ENCODE data around the gene HLA-DQA1. TPM values are rescaled to one million over a fixed set of nuclear protein-coding genes. Genes with fewer than 3 reads are reported as not detected.

HLA-DQA1 gene
- total and polyA plus RNA-seq, 3 experiments from 2014 or later = 3.2 to 22.2 (median 20.3) TPM

DNA sequence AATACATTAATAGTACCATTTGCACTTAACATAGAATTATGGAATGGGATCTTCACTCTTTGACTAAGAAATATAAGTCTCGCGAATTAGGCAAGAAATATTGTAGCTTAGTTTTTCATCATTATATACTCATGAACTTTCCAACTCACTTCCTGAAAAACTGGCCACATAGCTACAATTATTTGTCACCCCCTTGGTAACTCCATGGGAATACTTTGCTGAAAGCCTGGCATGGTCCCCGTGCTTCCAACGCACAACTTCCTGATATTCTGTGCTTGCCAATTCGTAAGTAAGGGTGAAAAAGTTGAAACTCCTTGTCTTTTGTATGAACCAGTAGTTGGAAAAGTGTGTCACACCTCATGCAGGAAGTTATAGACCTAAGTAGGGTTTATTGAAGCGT, 23.7 kb upstream of the HLA-DQA1 start:
- CTCF ChIA-PET = no interaction called here
- no peak for DNase-seq
- Histone ChIP-seq H3K4me3 (ENCODE audit: low read length) (no peak overlapping the region), H3K27ac (ENCODE audit: low read depth, low read length) (no peak overlapping the region), H3K9me3 (ENCODE audit: low read length) (no peaks in the 10 kb centered on the region), H3K27me3 (ENCODE audit: insufficient read depth, low read length, poor library complexity, severe bottlenecking) (no peaks in the 10 kb centered on the region), H3K4me1 (ENCODE audit: insufficient read depth, low read length) (peaks cover 8% of the 10 kb centered on the region), H3K36me3 (ENCODE audit: insufficient read depth, low read length) (no peaks in the 10 kb centered on the region)
- Mint-ChIP-seq H3K36me3 (peaks cover 0 to 14% (median 0%) of the 10 kb centered on the region in 3 donors), H3K27me3 (no peaks in the 10 kb centered on the region), H3K4me3 (no peak overlapping the region), H3K27ac (peak overlapping the region in 1 of 8 donors; percentile 22), H3K9me3 (peaks cover 0 to 10% (median 7%) of the 10 kb centered on the region in 5 donors), H3K4me1 (peaks cover 5 to 13% (median 7%) of the 10 kb centered on the region in 3 donors)
- POLR2A ChIA-PET = no interaction called here

DNA sequence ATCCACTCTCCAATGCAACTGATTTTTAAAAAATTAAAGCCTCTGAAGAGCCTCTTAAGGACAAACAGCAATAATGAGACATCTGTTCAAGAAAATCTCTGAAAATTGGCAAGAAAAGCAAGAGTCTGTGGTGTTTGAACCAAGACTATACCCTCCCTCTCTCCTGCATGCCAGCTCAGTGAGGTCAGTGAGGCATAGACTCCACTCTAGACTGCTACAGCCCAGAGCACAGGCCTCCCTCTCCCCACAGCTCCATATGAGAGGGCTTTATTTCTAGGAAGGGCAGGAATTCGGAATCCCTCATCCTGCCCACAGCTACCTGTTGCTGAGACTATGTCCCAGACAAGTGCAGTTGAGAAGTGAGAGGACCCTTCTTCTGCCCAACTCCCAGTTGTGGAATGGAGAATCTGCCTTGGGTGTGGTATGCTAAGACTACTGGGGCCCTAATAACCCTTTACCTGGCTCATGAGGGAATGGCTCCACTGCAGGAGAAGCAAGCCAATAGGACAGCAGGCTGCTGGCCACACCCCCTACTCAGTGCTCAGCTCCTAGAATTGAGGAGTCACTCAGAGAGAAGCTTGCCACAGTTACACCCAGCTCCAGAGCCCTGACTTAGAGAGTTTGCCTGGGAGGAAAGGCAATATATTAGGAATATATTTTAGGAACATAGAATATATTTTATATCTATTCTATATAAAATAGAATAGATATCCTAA, 22.7 kb upstream of the HLA-DQA1 start:
- POLR2A ChIA-PET = no interaction called here
- Mint-ChIP-seq H3K27me3 (no peaks in the 10 kb centered on the region), H3K36me3 (peaks cover 0 to 18% (median 0%) of the 10 kb centered on the region in 3 donors), H3K27ac (no peak overlapping the region), H3K4me3 (no peak overlapping the region), H3K9me3 (peaks cover 0 to 13% (median 7%) of the 10 kb centered on the region in 5 donors), H3K4me1 (peaks cover 5 to 13% (median 7%) of the 10 kb centered on the region in 3 donors)
- CTCF ChIA-PET = no interaction called here
- Histone ChIP-seq H3K36me3 (ENCODE audit: insufficient read depth, low read length) (no peaks in the 10 kb centered on the region), H3K27me3 (ENCODE audit: insufficient read depth, low read length, poor library complexity, severe bottlenecking) (no peaks in the 10 kb centered on the region), H3K9me3 (ENCODE audit: low read length) (no peaks in the 10 kb centered on the region), H3K27ac (ENCODE audit: low read depth, low read length) (no peak overlapping the region), H3K4me3 (ENCODE audit: low read length) (no peak overlapping the region), H3K4me1 (ENCODE audit: insufficient read depth, low read length) (peaks cover 8% of the 10 kb centered on the region)
- DNase-seq = no peak

DNA sequence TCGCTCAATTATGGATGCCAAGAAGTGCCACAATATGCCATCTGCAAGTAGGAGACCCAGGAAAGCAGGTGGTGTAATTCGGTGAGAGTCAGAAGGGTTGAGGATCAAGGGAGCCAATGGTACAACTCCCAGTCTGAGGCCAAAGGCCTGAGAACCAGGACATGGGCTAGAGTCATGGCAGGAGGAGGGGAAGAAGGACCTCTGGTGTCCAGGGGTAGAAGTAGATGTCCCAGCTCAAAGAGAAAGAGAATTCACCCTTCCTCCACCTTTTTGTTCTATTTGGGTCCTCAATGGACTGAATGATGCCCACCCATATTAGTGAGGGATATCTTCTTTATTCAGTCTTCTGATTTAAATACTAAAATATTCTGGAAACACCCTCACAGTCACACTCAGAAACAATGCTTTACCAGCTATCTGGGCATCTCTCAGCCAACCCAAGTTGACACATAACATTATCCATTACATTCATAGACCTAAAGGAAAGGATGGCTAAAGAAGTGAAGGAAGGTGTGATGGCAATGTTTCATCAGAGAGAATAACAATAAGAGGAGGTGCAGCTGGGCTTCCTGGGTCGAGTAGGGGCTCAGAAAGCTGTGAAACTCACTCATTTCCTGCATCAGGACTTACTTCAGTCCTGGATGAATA, 21.2 kb upstream of the HLA-DQA1 start:
- DNase-seq = no peak
- peak overlapping the region in 1 of 7 donors; percentile 33 for H3K4me3 Mint-ChIP-seq
- Histone ChIP-seq H3K27ac (ENCODE audit: low read depth, low read length) (no peak overlapping the region), H3K9me3 (ENCODE audit: low read length) (no peaks in the 10 kb centered on the region), H3K36me3 (ENCODE audit: insufficient read depth, low read length) (no peaks in the 10 kb centered on the region), H3K4me3 (ENCODE audit: low read length) (no peak overlapping the region), H3K27me3 (ENCODE audit: insufficient read depth, low read length, poor library complexity, severe bottlenecking) (no peaks in the 10 kb centered on the region), H3K4me1 (ENCODE audit: insufficient read depth, low read length) (no peaks in the 10 kb centered on the region)
- H3K27me3 Mint-ChIP-seq = no peaks in the 10 kb centered on the region
- peaks cover 0 to 18% (median 0%) of the 10 kb centered on the region in 3 donors for H3K36me3 Mint-ChIP-seq
- H3K9me3 Mint-ChIP-seq = peaks cover 0 to 13% (median 7%) of the 10 kb centered on the region in 5 donors
- CTCF ChIA-PET = no interaction called here
- POLR2A ChIA-PET = no interaction called here
- H3K4me1 Mint-ChIP-seq = peaks cover 6 to 16% (median 7%) of the 10 kb centered on the region in 3 donors
- H3K27ac Mint-ChIP-seq = peak overlapping the region in 3 of 8 donors; percentile 26 to 64 (median 35)

DNA sequence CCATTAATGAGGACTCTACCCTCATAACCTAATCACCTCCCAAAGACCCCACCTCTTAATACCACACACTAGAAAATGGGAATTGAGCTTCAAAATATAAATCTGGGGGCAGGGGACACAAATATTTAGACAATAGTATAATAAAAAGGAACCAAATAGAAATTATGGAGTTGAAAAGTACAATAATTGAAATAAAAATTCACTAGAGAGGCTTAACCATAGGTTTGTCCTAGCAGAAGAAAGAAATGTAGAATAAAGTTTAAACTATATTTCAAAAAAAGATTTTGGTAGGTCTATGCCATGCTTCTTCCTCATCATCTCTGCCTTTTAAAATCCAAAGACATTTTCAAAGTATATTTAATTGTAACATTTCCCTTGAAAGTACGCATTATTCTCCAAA, 19.5 kb upstream of the HLA-DQA1 start:
- Histone ChIP-seq H3K36me3 (ENCODE audit: insufficient read depth, low read length) (no peaks in the 10 kb centered on the region), H3K9me3 (ENCODE audit: low read length) (no peaks in the 10 kb centered on the region), H3K27me3 (ENCODE audit: insufficient read depth, low read length, poor library complexity, severe bottlenecking) (no peaks in the 10 kb centered on the region), H3K4me1 (ENCODE audit: insufficient read depth, low read length) (peaks cover 13% of the 10 kb centered on the region), H3K4me3 (ENCODE audit: low read length) (no peak overlapping the region), H3K27ac (ENCODE audit: low read depth, low read length) (no peak overlapping the region)
- H3K9me3 Mint-ChIP-seq = peaks cover 0 to 13% (median 7%) of the 10 kb centered on the region in 5 donors
- no peak for DNase-seq
- ChIA-PET CTCF (no interaction called here), POLR2A (no interaction called here)
- no peaks in the 10 kb centered on the region for H3K27me3 Mint-ChIP-seq
- no peak overlapping the region for H3K4me3 Mint-ChIP-seq
- H3K27ac Mint-ChIP-seq = no peak overlapping the region
- H3K36me3 Mint-ChIP-seq = peaks cover 0 to 18% (median 0%) of the 10 kb centered on the region in 3 donors
- H3K4me1 Mint-ChIP-seq = peaks cover 20 to 32% (median 22%) of the 10 kb centered on the region in 3 donors

DNA sequence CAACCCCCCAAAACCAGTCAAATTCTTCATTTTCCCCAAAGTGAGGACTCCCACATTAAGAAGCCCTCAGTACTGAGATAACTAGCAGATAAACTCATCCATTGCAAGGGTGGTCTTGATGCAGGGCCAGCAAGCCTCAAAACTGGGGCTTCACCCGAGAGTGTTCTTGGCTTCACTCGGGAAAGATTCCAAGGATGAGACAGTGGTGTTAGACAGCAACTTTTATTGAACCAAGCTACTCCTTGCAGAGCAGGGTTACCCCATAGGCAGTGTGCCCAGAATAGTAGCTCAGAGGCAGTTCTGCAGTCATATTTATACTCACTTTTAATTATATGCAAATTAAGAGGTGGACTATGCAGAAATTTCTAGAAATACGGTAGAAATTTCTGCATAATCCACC, 15.8 kb upstream of the HLA-DQA1 start:
- POLR2A ChIA-PET = interaction anchor here (0.6 kb wide), 1 partner anchor 678 kb away, joined by 3 read pairs; the partner anchor contains the start of gene RGL2
- no peak overlapping the region for H3K27ac ChIP-seq (ENCODE audit: low read depth, low read length)

DNA sequence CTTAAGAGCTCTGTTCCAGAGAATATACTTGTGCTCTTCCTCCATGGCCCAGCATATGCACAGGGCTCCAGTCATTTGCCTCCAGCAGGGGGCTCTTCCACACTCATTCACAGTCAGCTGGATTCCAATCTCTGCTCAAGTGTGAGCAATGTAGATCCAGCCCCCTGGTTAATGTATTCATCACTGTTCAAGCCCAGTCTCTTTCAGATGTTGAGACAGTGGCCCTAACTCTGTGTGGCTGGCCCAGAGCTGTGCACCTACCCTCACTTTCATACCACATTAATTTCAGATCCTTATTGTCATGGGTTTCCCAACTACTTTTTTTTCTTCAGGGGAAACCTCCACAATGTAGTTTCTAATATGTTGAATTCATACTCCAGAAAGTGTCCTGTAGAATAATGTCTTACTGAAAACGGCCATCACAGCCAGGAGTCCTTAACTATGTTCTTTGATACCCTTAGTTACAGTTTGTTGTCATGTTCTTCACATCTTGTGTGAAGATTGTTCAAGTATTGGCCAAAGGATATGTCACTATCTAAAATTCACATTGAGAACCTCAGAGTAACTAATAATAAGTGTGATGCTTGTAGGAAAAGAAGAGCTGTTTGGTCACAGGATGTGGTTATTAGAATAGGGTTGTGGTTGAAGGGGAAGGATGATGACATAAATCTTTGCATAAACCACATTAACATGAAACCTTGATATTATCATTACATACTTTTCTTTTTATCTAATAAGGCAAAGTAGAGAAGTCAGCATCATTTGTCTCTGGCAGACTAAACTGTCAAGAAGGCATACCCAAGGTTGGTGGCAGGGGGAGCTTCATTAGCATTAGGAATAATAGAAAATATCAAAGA, 14.4 kb upstream of the HLA-DQA1 start:
- Mint-ChIP-seq H3K36me3 (peaks cover 0 to 11% (median 0%) of the 10 kb centered on the region in 3 donors), H3K4me3 (peak overlapping the region; percentile 41 to 73 (median 57)), H3K9me3 (peaks cover 0 to 8% (median 4%) of the 10 kb centered on the region in 5 donors), H3K27ac (peak overlapping the region; percentile 88 to 97 (median 95)), H3K4me1 (peaks cover 42 to 56% (median 53%) of the 10 kb centered on the region in 3 donors), H3K27me3 (no peaks in the 10 kb centered on the region)
- Histone ChIP-seq H3K27ac (ENCODE audit: low read depth, low read length) (peak overlapping the region; percentile 70), H3K27me3 (ENCODE audit: insufficient read depth, low read length, poor library complexity, severe bottlenecking) (no peaks in the 10 kb centered on the region), H3K4me3 (ENCODE audit: low read length) (peak overlapping the region; percentile 8), H3K4me1 (ENCODE audit: insufficient read depth, low read length) (peaks cover 42% of the 10 kb centered on the region), H3K9me3 (ENCODE audit: low read length) (no peaks in the 10 kb centered on the region), H3K36me3 (ENCODE audit: insufficient read depth, low read length) (no peaks in the 10 kb centered on the region)
- peak; percentile 10 to 87 (median 63) for DNase-seq
- ChIA-PET POLR2A (interaction anchor here (0.5 to 1.2 kb wide), 4 partner anchors 13 to 231 kb away, joined by 3 to 4 read pairs (median 3); partner anchors contain the start of genes HLA-DQB1 and PSMB9), CTCF (interaction anchor here (0.7 to 1.1 kb wide), 3 partner anchors 46 to 190 kb away, joined by 3 to 4 read pairs (median 3); no protein-coding TSS in a partner anchor)

More for the DNA sequence above, 15.8 kb upstream of the HLA-DQA1 start:
- peaks cover 37 to 51% (median 47%) of the 10 kb centered on the region in 3 donors for H3K4me1 Mint-ChIP-seq
- H3K9me3 ChIP-seq (ENCODE audit: low read length) = no peaks in the 10 kb centered on the region
- peak overlapping the region in 5 of 8 donors; percentile 39 to 88 (median 70) for H3K27ac Mint-ChIP-seq
- H3K27me3 ChIP-seq (ENCODE audit: insufficient read depth, low read length, poor library complexity, severe bottlenecking) = no peaks in the 10 kb centered on the region
- H3K4me3 ChIP-seq (ENCODE audit: low read length) = no peak overlapping the region
- CTCF ChIA-PET = no interaction called here
- H3K27me3 Mint-ChIP-seq = no peaks in the 10 kb centered on the region
- no peak overlapping the region for H3K4me3 Mint-ChIP-seq
- peaks cover 0 to 18% (median 0%) of the 10 kb centered on the region in 3 donors for H3K36me3 Mint-ChIP-seq
- peaks cover 0 to 11% (median 7%) of the 10 kb centered on the region in 5 donors for H3K9me3 Mint-ChIP-seq
- no peaks in the 10 kb centered on the region for H3K36me3 ChIP-seq (ENCODE audit: insufficient read depth, low read length)
- peaks cover 36% of the 10 kb centered on the region for H3K4me1 ChIP-seq (ENCODE audit: insufficient read depth, low read length)
- DNase-seq = no peak

DNA sequence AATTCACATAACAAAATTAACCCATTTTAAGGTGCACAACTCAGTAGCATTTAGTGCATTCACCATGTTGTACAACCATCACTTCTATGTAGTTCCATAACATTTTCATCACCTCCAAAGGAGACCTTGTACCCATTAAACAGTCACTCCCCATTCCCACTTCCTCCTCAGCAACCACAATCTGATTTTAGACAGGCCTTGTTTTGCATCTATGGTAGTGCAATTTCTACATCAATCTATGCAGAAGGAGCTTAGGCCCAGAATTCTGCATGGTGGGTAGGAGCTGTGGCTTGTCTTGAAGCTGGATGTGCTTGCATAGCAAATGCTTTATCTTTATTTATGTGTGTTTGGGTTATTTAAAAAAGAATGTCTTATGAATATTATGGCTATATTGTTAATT, 13.5 kb upstream of the HLA-DQA1 start:
- Histone ChIP-seq H3K4me1 (ENCODE audit: insufficient read depth, low read length) (peaks cover 44% of the 10 kb centered on the region), H3K4me3 (ENCODE audit: low read length) (no peak overlapping the region), H3K9me3 (ENCODE audit: low read length) (no peaks in the 10 kb centered on the region), H3K27me3 (ENCODE audit: insufficient read depth, low read length, poor library complexity, severe bottlenecking) (no peaks in the 10 kb centered on the region), H3K27ac (ENCODE audit: low read depth, low read length) (peak overlapping the region; percentile 16), H3K36me3 (ENCODE audit: insufficient read depth, low read length) (no peaks in the 10 kb centered on the region)
- ChIA-PET CTCF (no interaction called here), POLR2A (interaction anchor here (0.6 to 1.2 kb wide), 4 partner anchors 9 to 63 kb away, joined by 3 to 4 read pairs (median 3); partner anchors contain the start of gene HLA-DQB1)
- DNase-seq = no peak
- Mint-ChIP-seq H3K4me3 (peak overlapping the region in 6 of 7 donors; percentile 12 to 70 (median 42)), H3K4me1 (peaks cover 45 to 62% (median 56%) of the 10 kb centered on the region in 3 donors), H3K36me3 (peaks cover 0 to 4% (median 0%) of the 10 kb centered on the region in 3 donors), H3K9me3 (peaks cover 0 to 2% (median 0%) of the 10 kb centered on the region in 5 donors), H3K27me3 (no peaks in the 10 kb centered on the region), H3K27ac (peak overlapping the region; percentile 84 to 97 (median 95))

Data from CD8-positive, alpha-beta memory T cell (primary cell).